Vagina (tissue), 2 donors: Measurements from ENCODE around the gene MGMT. TPM values are rescaled to one million over a fixed set of nuclear protein-coding genes. Genes with fewer than 3 reads are reported as not detected.
A peak's percentile ranks its signal among the peaks of the same experiment; 100 is the strongest.
"Not testable (repeated sequence)": the region's sequence is repeated elsewhere in the genome, so short reads cannot be mapped to it uniquely, and the experiment has no call there.

Experiments used
- DNase-seq, 2 donors: peaks; one replicate each; pipeline ENCODE4 v3.0.0-alpha.2; 2017; ENCODE audit errors: extremely low spot score in 2 of 2
- H3K27ac ChIP-seq: fragments of 200-600 bp; sonication (generic); one replicate; pipeline ENCODE4 v1.5.1; 2019
- H3K27me3 ChIP-seq: fragments of 200-600 bp; sonication (generic); one replicate; pipeline ENCODE4 v1.5.1; 2019
- H3K36me3 ChIP-seq, 2 donors: fragments of 200-600 bp; sonication (generic); one replicate each; pipeline ENCODE4 v1.5.1; 2017 to 2019
- H3K4me1 ChIP-seq: fragments of 200-600 bp; sonication (generic); one replicate; pipeline ENCODE4 v1.5.1; 2019
- H3K4me3 ChIP-seq, 2 donors: fragments of 200-600 bp; sonication (generic); 1 replicate in 1 of 2; 2 replicates in 1 of 2; pipeline ENCODE4 v1.5.1; 2016 to 2019
- H3K9me3 ChIP-seq: fragments of 200-600 bp; sonication (generic); one replicate; pipeline ENCODE4 v1.5.1; 2019
- CTCF ChIP-seq, 3 experiments: fragments of 450-650 bp in 2 of 3; fragments of 200-600 bp in 1 of 3; sonication (generic) in 1 of 3; IDR thresholded peaks; one replicate each; pipeline ENCODE4 v1.5.1; 2017 to 2019; ENCODE audit warnings: antibody characterized with exemption in 3 of 3, mild to moderate bottlenecking in 2 of 3, moderate library complexity in 2 of 3
- POLR2A ChIP-seq, 2 donors: fragments of 450-650 bp; IDR thresholded peaks; one replicate each; pipeline ENCODE4 v1.6.1; 2017; ENCODE audit warnings: antibody characterized with exemption in 2 of 2, mild to moderate bottlenecking in 2 of 2, moderate library complexity in 2 of 2
- POLR2AphosphoS5 ChIP-seq, 2 donors: sonication (generic); formaldehyde crosslinking; IDR thresholded peaks; one replicate each; pipeline ENCODE4 v1.9.0; 2017; ENCODE audit warnings: antibody characterized with exemption in 2 of 2, mild to moderate bottlenecking in 2 of 2, low read depth in 1 of 2; ENCODE audit not compliant: insufficient read depth in 1 of 2
- intact Hi-C: fragments of 100-400 bp; cut with DNase I; formaldehyde crosslinking; loops from one replicate; pipeline ENCODE4 v1.15.1; 2023
- total RNA-seq: library from RNA; depleted of rRNA; stranded (reverse); fragments of >200 nt; gene quantifications from one replicate; pipeline ENCODE4 v1.2.3, GENCODE V29; 2016

MGMT gene
- total RNA-seq, 1 donor from 2014 or later: 16.0 TPM

- no peak overlapping the region for H3K27ac ChIP-seq
- intact Hi-C loops: no loop called here
- no peaks in the 10 kb centered on the region for H3K27me3 ChIP-seq
- no peaks in the 10 kb centered on the region for H3K9me3 ChIP-seq
- no peak for DNase-seq
- TF ChIP-seq POLR2A (IDR thresholded peaks at IDR 0.05): no peak
- TF ChIP-seq CTCF (IDR thresholded peaks at IDR 0.05): no peak
- no peak for TF ChIP-seq POLR2AphosphoS5 (IDR thresholded peaks at IDR 0.05; ENCODE audit: insufficient read depth in 1 of 2, low read depth in 1 of 2)
- H3K4me1 ChIP-seq: no peaks in the 10 kb centered on the region
- H3K4me3 ChIP-seq: no peak overlapping the region
- no peaks in the 10 kb centered on the region for H3K36me3 ChIP-seq
Observed at GRCh38 chr10:129421399-129422010, 45.5 kb upstream of the MGMT start.

- TF ChIP-seq POLR2AphosphoS5 (IDR thresholded peaks at IDR 0.05; ENCODE audit: insufficient read depth in 1 of 2, low read depth in 1 of 2): no peak
- no peak for TF ChIP-seq CTCF (IDR thresholded peaks at IDR 0.05)
- no peak for TF ChIP-seq POLR2A (IDR thresholded peaks at IDR 0.05)
- no peaks in the 10 kb centered on the region for H3K4me1 ChIP-seq
- peak in 1 of 2 donors; percentile 28 for DNase-seq
- no peaks in the 10 kb centered on the region for H3K36me3 ChIP-seq
- no peak overlapping the region for H3K4me3 ChIP-seq
- intact Hi-C loops: no loop called here
- H3K27me3 ChIP-seq: no peaks in the 10 kb centered on the region
- H3K27ac ChIP-seq: no peak overlapping the region
- H3K9me3 ChIP-seq: no peaks in the 10 kb centered on the region
Observed at GRCh38 chr10:129424978-129425377, 42.1 kb upstream of the MGMT start.

GRCh38 chr10:129426606-129427005 lies 40.4 kb upstream of the MGMT start:
- H3K4me3 ChIP-seq: no peak overlapping the region
- no peaks in the 10 kb centered on the region for H3K27me3 ChIP-seq
- DNase-seq: peak in 1 of 2 donors; percentile 19
- no peak for TF ChIP-seq CTCF (IDR thresholded peaks at IDR 0.05)
- no peak for TF ChIP-seq POLR2AphosphoS5 (IDR thresholded peaks at IDR 0.05; ENCODE audit: insufficient read depth in 1 of 2, low read depth in 1 of 2)
- no peak overlapping the region for H3K27ac ChIP-seq
- intact Hi-C loops: no loop called here
- H3K9me3 ChIP-seq: no peaks in the 10 kb centered on the region
- no peaks in the 10 kb centered on the region for H3K36me3 ChIP-seq
- no peaks in the 10 kb centered on the region for H3K4me1 ChIP-seq

GRCh38 chr10:129433266-129433665 lies 33.8 kb upstream of the MGMT start:
- no peak overlapping the region for H3K27ac ChIP-seq
- no peak for DNase-seq
- no peak for TF ChIP-seq CTCF (IDR thresholded peaks at IDR 0.05)
- TF ChIP-seq POLR2A (IDR thresholded peaks at IDR 0.05): no peak
- no peak for TF ChIP-seq POLR2AphosphoS5 (IDR thresholded peaks at IDR 0.05; ENCODE audit: insufficient read depth in 1 of 2, low read depth in 1 of 2)
- no peaks in the 10 kb centered on the region for H3K36me3 ChIP-seq
- no peak overlapping the region for H3K4me3 ChIP-seq
- intact Hi-C loops: no loop called here
- no peaks in the 10 kb centered on the region for H3K9me3 ChIP-seq
- H3K27me3 ChIP-seq: no peaks in the 10 kb centered on the region
- no peaks in the 10 kb centered on the region for H3K4me1 ChIP-seq

GRCh38 chr10:129435724-129436123 lies 31.3 kb upstream of the MGMT start:
- H3K4me3 ChIP-seq, intact Hi-C loops: not testable (repeated sequence)

More at GRCh38 chr10:129435724-129436123, 31.3 kb upstream of the MGMT start:
- not testable (repeated sequence) for H3K4me1 ChIP-seq, H3K9me3 ChIP-seq, DNase-seq, H3K27me3 ChIP-seq, H3K27ac ChIP-seq, H3K36me3 ChIP-seq
